GM18907 (cell line): ENCODE data around the gene ESRP2.

Experiments
- ATAC-seq: cut with Tn5 transposase; IDR thresholded peaks from one replicate; pipeline ENCODE4 v1.9.1; 2021; ENCODE audit warnings: mild to moderate bottlenecking, moderate library complexity; ENCODE audit not compliant: unreplicated experiment

Gene ESRP2

DNA sequence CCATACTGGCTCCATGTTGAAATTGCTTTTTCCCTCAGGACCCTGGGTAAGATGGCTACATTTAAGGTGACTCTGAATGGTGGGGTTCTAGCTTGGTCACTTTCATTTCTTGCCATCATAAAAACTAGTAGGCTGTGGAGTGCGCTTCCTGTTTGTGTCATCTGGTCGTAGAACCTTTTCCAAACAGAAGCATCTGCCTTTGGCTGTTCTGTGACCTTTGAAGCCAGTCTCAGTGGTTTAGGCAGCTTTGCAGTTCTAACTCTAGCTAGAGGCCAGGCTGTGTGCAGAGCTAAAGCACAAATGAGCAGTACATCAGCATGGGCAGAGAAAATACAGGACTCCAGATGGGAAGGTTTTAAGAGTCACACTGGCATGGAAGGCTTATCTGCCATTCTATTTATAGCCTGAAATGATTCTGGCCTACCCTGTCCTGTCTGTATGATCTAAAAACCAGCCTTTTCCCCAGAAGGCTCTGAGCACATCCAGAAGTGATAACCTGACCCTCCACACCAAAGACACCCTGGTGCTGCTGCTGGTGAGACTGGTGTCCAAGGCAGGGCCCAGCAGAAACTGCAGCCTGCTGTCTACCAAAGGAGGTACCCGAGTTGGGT is 8.6 kb downstream of the ESRP2 start:
- ATAC-seq: no peak

- no peak for ATAC-seq
Observed at GRCh38 chr16:68226116-68226515, 9.8 kb downstream of the ESRP2 start.

DNA sequence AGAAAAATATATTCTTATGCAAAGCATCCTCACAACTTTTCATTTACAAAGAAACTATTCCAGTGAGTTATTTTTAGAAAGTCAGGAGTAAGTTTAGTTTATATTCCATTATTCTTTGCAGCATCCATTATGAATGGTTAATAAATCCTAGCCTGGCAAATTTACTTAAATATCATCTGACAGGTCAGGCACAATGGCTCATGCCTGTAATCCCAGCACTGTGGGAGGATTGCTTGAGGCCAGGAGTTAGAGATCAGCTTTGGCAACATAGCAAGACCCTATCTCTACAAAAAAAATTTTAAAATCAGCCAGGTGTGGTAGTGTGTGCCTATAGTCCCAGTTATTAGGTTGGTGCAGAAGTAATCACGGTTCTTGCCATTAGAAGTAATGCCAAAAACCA is 12.9 kb downstream of the ESRP2 start:
- ATAC-seq: no peak

DNA sequence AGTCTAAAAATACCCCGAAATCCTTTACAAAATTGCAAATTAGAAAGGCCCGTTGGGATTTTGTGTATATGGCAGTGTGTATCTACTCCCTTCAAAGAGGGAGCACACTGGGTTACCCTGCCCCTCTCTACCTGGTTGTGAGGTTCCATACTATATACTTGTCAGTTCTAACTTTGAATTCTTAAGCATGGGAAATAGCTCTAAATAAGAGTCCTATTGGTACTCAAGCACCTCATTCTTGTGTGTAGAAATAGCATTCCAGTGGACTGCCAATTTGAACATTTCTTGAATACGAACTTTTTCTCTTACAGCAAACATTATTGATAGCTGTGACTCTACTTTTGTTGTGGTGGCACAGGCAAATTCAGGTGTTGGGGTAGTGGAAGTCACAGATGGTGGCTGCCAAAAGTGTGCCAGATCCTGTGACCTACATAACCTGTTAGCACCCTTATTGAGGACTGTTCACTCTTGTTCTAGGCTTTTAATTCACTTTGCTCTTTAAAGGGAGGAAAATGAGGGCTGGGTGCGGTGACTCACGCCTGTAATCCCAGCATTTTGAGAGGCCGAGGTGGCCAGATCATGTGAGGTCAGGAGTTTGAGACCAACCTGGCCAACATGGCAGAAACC is 16.1 kb downstream of the ESRP2 start:
- no peak for ATAC-seq

GRCh38 chr16:68217506-68217905 is 18.4 kb downstream of the ESRP2 start:
- no peak for ATAC-seq

- no peak for ATAC-seq
Observed at GRCh38 chr16:68216240-68216639, 19.7 kb downstream of the ESRP2 start.

GRCh38 chr16:68215302-68215701 is 20.6 kb downstream of the ESRP2 start:
- no peak for ATAC-seq

DNA sequence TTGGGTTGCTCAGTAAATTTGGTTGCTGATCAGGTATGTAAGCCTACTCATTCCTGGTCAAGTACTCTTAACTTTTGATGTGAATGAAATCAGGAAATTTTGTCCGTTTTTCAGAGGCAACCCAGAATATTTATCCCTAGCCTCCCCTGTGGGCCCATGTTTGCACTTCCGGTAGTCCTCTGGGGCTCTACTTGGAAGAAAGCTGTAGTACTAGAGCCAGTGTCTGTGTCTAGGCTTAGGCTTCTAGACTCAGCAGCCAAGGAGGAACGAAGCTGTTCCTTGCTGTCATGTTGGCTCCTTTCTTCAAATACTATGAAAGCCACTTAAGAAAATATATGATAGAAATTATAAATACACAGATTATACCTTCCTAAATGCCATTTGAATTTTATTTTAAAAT is 21.2 kb downstream of the ESRP2 start:
- ATAC-seq: no peak

GRCh38 chr16:68206245-68206644 is 29.7 kb downstream of the ESRP2 start:
- no peak for ATAC-seq

GRCh38 chr16:68202091-68202519 is 33.8 kb downstream of the ESRP2 start:
- no peak for ATAC-seq

- ATAC-seq: no peak
Observed at GRCh38 chr16:68200088-68200783, 35.7 kb downstream of the ESRP2 start.

DNA sequence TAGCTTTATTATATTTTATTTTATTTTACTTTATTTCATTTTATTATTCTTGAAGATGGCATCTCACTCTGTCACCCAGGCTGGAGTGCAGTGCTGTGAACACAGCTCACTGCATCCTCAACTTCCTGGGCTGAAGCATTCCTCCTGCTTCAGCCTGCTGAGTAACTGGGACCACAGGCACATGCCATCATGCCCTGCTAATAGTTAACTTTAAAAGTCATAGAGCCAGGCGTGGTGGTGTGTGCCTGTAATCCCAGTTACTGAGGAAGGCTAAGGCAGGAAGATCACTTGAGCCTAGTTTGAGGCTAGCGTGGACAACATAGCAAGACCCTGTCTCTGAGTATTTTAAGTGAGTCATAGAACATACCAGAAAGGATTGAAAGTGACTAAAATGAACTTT is 38.7 kb downstream of the ESRP2 start:
- ATAC-seq: no peak

DNA sequence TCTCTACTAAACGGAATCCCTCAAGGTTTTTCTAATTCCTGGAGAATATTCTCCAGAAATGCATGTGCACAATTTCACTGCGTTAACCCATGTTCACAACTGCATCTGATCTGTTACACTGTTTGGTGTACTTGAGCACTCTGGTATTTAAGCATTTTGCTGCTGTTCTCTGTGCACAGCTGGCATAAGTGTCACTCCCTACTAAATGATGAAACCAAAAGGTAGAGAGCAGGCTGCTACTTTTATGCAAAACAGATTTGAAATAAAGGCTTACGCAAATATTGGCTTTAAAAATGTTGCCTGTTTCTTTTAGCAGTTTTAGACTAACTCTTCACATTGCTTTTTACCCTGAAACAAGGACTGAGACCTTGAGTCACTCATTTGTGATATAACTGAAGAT is 41.7 kb downstream of the ESRP2 start:
- ATAC-seq: no peak

DNA sequence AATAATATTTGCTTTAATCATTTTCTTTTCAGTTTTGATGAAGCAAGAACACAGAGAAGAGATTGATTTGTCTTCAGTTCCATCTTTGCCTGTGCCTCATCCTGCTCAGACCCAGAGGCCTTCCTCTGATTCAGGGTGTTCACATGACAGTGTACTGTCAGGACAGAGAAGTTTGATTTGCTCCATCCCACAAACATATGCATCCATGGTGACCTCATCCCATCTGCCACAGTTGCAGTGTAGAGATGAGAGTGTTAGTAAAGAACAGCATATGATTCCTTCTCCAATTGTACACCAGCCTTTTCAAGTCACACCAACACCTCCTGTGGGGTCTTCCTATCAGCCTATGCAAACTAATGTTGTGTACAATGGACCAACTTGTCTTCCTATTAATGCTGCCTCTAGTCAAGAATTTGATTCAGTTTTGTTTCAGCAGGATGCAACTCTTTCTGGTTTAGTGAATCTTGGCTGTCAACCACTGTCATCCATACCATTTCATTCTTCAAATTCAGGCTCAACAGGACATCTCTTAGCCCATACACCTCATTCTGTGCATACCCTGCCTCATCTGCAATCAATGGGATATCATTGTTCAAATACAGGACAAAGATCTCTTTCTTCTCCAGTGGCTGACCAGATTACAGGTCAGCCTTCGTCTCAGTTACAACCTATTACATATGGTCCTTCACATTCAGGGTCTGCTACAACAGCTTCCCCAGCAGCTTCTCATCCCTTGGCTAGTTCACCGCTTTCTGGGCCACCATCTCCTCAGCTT is 45.0 kb downstream of the ESRP2 start:
- no peak for ATAC-seq

- ATAC-seq: no peak
Observed at GRCh38 chr16:68190081-68190480, 45.8 kb downstream of the ESRP2 start.

DNA sequence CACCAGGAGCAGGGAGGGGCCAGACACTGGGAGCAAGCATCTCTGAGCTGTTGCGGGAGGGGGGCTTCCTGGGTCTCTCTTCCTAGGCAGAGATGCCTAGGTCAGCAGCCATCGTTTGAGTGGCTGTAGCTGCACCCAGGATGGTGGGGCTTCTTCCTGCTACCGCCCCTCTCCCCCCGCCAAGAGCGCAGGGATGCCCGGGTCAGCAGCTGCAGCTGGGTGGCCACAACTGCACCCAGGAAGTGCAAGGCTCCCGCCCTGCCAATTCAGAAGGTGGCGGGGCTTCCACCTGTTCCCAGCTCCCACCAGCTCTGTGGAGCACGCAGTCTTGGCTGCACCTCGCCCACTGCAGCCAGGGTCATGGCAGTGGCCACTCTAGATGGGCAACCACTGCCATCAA is 47.8 kb downstream of the ESRP2 start:
- no peak for ATAC-seq

- ATAC-seq: no peak
Observed at GRCh38 chr16:68187505-68187904, 48.4 kb downstream of the ESRP2 start.

DNA sequence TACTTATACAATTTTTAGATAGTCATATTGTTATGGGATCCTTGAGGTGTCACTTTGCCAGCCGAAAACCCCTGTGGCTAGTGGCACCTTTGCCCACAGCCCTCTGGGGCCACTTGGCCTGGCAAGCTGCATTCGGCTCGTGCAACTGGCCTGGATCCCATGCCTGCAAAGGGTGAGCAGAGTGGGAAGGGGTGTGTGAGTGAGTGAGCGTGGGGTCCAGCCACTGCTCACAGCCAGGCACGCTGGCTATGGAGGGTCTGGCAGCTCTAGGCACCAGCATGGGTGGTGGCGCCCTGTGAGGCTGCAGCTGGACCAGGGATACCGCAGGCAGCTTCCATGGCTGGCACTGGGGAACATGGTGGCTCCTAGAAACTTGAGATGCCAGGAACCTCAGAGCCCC is 49.0 kb downstream of the ESRP2 start:
- ATAC-seq: no peak

DNA sequence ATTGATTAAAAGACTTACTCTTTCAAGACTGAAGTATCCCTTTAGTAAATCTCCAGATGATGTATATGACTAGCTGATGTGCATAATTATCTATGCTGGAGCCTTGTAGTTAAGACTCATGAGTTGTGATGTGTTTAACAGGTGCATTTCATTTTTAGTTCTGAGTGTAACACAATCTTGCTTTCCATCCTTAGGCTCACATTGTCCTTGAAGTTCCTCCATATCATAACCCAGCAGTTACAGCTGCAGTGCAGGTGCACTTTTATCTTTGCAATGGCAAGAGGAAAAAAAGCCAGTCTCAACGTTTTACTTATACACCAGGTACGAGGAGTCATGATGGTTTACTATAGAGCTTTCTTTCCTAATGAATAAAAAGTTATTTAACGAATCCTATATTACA is 52.9 kb downstream of the ESRP2 start:
- ATAC-seq: no peak

- no peak for ATAC-seq
Observed at GRCh38 chr16:68179855-68180254, 56.1 kb downstream of the ESRP2 start.

DNA sequence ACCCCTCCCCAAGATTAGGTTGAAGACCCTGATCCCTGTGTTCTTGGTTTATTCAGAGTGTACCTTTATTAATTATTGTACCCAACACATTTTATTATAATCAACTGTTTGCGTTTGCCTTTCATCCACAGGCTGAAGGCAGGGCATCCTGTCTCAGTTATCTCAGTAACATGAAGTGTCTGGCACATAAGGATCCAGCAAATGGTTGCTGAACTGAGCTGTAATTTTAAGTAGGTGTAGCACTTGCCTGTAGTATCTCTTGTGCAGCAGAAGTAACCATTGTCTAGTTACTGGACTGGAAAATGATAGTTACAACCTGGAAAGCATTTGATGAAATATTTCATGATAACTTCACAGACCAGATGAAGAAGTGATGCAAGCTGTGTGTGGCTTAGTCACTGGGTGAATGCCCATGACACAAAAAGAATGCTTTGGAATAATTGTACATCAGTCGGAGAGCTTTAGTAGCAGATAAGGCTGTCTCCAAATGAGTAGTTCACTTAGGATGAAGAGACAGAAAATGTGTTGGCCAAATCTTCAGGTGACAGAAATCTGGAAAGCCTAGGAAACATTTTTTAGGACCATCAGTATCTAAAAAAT is 56.6 kb downstream of the ESRP2 start:
- ATAC-seq: no peak
